GM13976 (cell line): Measurements from ENCODE around the gene DICER1.

Source experiments
- DNase-seq: peaks from one replicate; pipeline ENCODE4 v3.0.0; 2012; ENCODE audit warnings: low spot score
- CTCF ChIP-seq: IDR thresholded peaks from 2 replicates; pipeline ENCODE4 v1.5.1; 2012; ENCODE audit warnings: borderline replicate concordance, mild to moderate bottlenecking; ENCODE audit not compliant: insufficient read depth; ENCODE audit errors: extremely low read depth, missing control alignments, control extremely low read depth
- in situ Hi-C: fragments of 300-500 bp; cut with MboI; formaldehyde crosslinking; loops from one replicate; pipeline ENCODE4 v1.12.0; 2022; ENCODE audit warnings: low sequenced_read_pairs, mixed read lengths, inconsistent platforms; ENCODE audit not compliant: unreplicated experiment

The DICER1 gene

GRCh38 chr14:95062220-95062619 lies 95.1 kb downstream of the DICER1 start:
- in situ Hi-C loops, result no loop called here
- no peak for TF ChIP-seq CTCF
- no peak for DNase-seq

- in situ Hi-C loops, result no loop called here
- TF ChIP-seq CTCF, result no peak
- no peak for DNase-seq
Observed at GRCh38 chr14:95061317-95062093, 95.8 kb downstream of the DICER1 start.

GRCh38 chr14:95059126-95059525 lies 98.2 kb downstream of the DICER1 start:
- no peak for TF ChIP-seq CTCF
- DNase-seq, result no peak
- in situ Hi-C loops, result no loop called here

GRCh38 chr14:95058491-95058890 lies 98.8 kb downstream of the DICER1 start:
- no peak for DNase-seq
- in situ Hi-C loops, result no loop called here
- no peak for TF ChIP-seq CTCF

GRCh38 chr14:95057851-95058250 lies 99.5 kb downstream of the DICER1 start:
- in situ Hi-C loops, result no loop called here
- DNase-seq, result no peak
- TF ChIP-seq CTCF, result no peak

GRCh38 chr14:95057147-95057546 lies 100.2 kb downstream of the DICER1 start:
- no peak for TF ChIP-seq CTCF
- in situ Hi-C loops, result no loop called here
- DNase-seq, result no peak
